ENCODE results near the gene HIVEP3.

The HIVEP3 gene

DNA sequence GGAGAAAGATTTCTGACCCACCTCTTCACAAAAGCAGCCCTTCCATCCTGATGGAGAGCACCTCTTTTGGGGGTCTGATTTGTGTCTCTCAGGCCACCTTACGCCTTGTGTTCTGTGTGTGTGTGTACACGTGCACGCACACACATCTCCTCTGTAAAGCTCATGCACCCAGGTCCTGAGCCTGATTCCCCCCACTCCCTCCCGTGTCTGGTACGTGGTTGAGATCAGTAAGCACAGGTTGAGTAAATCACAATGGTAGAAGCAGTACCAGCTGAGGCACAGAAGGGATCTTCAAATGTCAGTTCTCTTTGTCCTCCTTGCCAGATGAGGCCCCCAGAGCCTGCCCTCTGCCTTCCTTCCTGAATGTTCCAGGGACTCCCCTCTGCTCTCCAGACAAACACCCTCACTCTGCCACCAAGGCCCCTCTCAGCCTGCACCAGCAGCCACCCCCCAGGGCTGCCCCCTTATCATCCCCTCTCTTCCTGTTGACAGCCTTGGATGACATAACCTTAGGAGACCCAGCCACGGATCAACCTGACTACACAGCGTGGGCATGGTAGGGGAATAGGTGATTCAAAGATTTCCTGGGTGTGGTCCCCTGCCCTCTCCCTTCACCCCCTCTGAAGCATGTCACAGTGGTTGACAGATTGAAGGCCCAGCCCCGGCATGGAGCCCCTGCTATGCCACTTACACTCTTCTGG, 112.8 kb downstream of the HIVEP3 start:
- Histone ChIP-seq H4K20me1 (ENCODE audit: insufficient read depth, low read length) (peaks cover 95% of the 10 kb centered on the region), H3K9ac (ENCODE audit: low read depth, low read length) (no peak overlapping the region), H3K9me3 (ENCODE audit: insufficient read depth, low read length, severe bottlenecking) (no peaks in the 10 kb centered on the region), H3K4me3 (ENCODE audit: low read depth in 1 of 2, low read length in 2 of 2) (no peak overlapping the region), H3K36me3 (ENCODE audit: insufficient read depth, low read length) (peaks cover 40% of the 10 kb centered on the region), H3K27me3 (ENCODE audit: insufficient read depth, low read length, poor library complexity) (no peaks in the 10 kb centered on the region), H2AFZ (ENCODE audit: low read depth, low read length) (no peak overlapping the region), H3K27ac (ENCODE audit: low read length) (peak overlapping the region; percentile 61), H3K79me2 (ENCODE audit: insufficient read depth, low read length) (peaks cover 100% of the 10 kb centered on the region), H3K4me1 (ENCODE audit: insufficient read depth, low read length) (peaks cover 67% of the 10 kb centered on the region), H3K4me2 (ENCODE audit: insufficient read depth, low read length) (no peak overlapping the region)
- DNase-seq: no peak
- no peak for TF ChIP-seq EZH2 (IDR thresholded peaks at IDR 0.05; ENCODE audit: borderline replicate concordance, low read depth, low read length, severe bottlenecking)
- TF ChIP-seq, protein P1, sequence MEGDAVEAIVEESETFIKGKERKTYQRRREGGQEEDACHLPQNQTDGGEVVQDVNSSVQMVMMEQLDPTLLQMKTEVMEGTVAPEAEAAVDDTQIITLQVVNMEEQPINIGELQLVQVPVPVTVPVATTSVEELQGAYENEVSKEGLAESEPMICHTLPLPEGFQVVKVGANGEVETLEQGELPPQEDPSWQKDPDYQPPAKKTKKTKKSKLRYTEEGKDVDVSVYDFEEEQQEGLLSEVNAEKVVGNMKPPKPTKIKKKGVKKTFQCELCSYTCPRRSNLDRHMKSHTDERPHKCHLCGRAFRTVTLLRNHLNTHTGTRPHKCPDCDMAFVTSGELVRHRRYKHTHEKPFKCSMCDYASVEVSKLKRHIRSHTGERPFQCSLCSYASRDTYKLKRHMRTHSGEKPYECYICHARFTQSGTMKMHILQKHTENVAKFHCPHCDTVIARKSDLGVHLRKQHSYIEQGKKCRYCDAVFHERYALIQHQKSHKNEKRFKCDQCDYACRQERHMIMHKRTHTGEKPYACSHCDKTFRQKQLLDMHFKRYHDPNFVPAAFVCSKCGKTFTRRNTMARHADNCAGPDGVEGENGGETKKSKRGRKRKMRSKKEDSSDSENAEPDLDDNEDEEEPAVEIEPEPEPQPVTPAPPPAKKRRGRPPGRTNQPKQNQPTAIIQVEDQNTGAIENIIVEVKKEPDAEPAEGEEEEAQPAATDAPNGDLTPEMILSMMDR (IDR thresholded peaks at IDR 0.05; ENCODE audit: borderline replicate concordance, extremely low read depth, low read length, poor library complexity, severe bottlenecking): no peak
- 0 out of 3 replicates have a peak, but pooled peaks have one; percentile 8 for ATAC-seq (ENCODE audit: insufficient read depth, low read depth)

DNA sequence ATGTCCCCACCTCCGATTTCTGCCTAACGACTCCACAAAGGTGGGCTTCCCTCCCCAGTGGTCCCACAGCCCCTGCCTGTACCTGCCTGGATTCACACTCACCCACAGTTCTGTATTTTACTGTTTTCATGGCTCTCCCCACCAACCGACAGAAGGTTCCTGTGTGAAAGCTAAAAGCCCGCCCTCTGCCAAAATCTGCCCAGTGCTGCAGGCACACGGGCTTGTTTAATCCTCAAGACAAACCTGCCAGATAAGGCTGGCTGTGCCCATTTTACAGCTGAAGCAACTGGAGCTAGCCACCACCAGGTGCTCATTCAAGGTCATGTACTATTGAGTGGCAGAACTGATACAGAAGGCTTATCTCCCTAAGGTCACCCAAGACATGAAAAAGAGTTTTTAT, 114.5 kb downstream of the HIVEP3 start:
- no peak overlapping the region for H3K4me3 ChIP-seq (ENCODE audit: low read depth in 1 of 2, low read length in 2 of 2)
- H4K20me1 ChIP-seq (ENCODE audit: insufficient read depth, low read length): peaks cover 90% of the 10 kb centered on the region
- peaks cover 46% of the 10 kb centered on the region for H3K36me3 ChIP-seq (ENCODE audit: insufficient read depth, low read length)
- peak overlapping the region; percentile 51; the same call in 1 of the 2 replicates for H3K27ac ChIP-seq (ENCODE audit: low read length)
- no peaks in the 10 kb centered on the region for H3K27me3 ChIP-seq (ENCODE audit: insufficient read depth, low read length, poor library complexity)
- peaks cover 61% of the 10 kb centered on the region for H3K4me1 ChIP-seq (ENCODE audit: insufficient read depth, low read length)
- TF ChIP-seq EZH2 (IDR thresholded peaks at IDR 0.05; ENCODE audit: borderline replicate concordance, low read depth, low read length, severe bottlenecking): no peak
- TF ChIP-seq, protein P1 (IDR thresholded peaks at IDR 0.05; ENCODE audit: borderline replicate concordance, extremely low read depth, low read length, poor library complexity, severe bottlenecking): no peak
- H3K4me2 ChIP-seq (ENCODE audit: insufficient read depth, low read length): no peak overlapping the region
- peak; percentile 48; the same call in 2 of the 3 replicates for ATAC-seq (ENCODE audit: insufficient read depth, low read depth)
- no peaks in the 10 kb centered on the region for H3K9me3 ChIP-seq (ENCODE audit: insufficient read depth, low read length, severe bottlenecking)
- peak; percentile 40 for DNase-seq
- H3K79me2 ChIP-seq (ENCODE audit: insufficient read depth, low read length): peaks cover 100% of the 10 kb centered on the region
- H2AFZ ChIP-seq (ENCODE audit: low read depth, low read length): no peak overlapping the region
- no peak overlapping the region for H3K9ac ChIP-seq (ENCODE audit: low read depth, low read length)

DNA sequence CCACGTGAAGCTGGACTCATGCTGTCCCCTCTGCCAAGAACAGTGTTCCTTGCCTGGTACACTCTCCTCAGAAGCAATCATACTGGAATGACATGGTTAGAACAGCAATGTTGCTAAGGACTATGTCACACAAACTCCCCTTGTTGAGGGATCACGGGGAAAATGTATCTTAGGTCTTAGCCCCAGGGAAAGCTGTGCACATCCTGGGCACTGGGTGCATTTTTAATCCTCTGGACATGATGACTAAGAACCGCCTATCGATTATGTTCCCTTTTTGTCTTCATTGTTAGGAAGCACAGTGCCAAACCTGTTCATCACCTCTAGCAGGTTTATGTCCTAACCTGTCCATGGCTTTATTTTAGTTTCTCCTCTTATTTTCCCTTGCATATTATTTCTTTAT, 115.1 kb downstream of the HIVEP3 start:
- H3K27me3 ChIP-seq (ENCODE audit: insufficient read depth, low read length, poor library complexity): no peaks in the 10 kb centered on the region
- no peak overlapping the region for H3K9ac ChIP-seq (ENCODE audit: low read depth, low read length)
- no peak overlapping the region for H2AFZ ChIP-seq (ENCODE audit: low read depth, low read length)
- peak overlapping the region; percentile 75 for H3K27ac ChIP-seq (ENCODE audit: low read length)
- ATAC-seq (ENCODE audit: insufficient read depth, low read depth): no peak
- TF ChIP-seq, protein P1 (IDR thresholded peaks at IDR 0.05; ENCODE audit: borderline replicate concordance, extremely low read depth, low read length, poor library complexity, severe bottlenecking): no peak
- no peak for TF ChIP-seq EZH2 (IDR thresholded peaks at IDR 0.05; ENCODE audit: borderline replicate concordance, low read depth, low read length, severe bottlenecking)
- H3K9me3 ChIP-seq (ENCODE audit: insufficient read depth, low read length, severe bottlenecking): no peaks in the 10 kb centered on the region
- DNase-seq: no peak
- no peak overlapping the region for H3K4me3 ChIP-seq (ENCODE audit: low read depth in 1 of 2, low read length in 2 of 2)
- peaks cover 90% of the 10 kb centered on the region for H4K20me1 ChIP-seq (ENCODE audit: insufficient read depth, low read length)
- peaks cover 100% of the 10 kb centered on the region for H3K79me2 ChIP-seq (ENCODE audit: insufficient read depth, low read length)
- H3K4me2 ChIP-seq (ENCODE audit: insufficient read depth, low read length): no peak overlapping the region
- H3K36me3 ChIP-seq (ENCODE audit: insufficient read depth, low read length): peaks cover 48% of the 10 kb centered on the region
- peaks cover 58% of the 10 kb centered on the region for H3K4me1 ChIP-seq (ENCODE audit: insufficient read depth, low read length)

Measured in DND-41 (cell line).